Sigmoid colon (tissue), 7 donors: ENCODE data around the gene CILP2. TPM values are rescaled to one million over a fixed set of nuclear protein-coding genes. Genes with fewer than 3 reads are reported as not detected.

Experiments used
- DNase-seq: peaks from one replicate; pipeline ENCODE4 v3.0.0-alpha.2; 2019
- H3K27ac ChIP-seq, 4 donors: fragments of 200-600 bp; sonication (generic); one replicate each; pipeline ENCODE4 v1.5.1; 2016 to 2019; ENCODE audit warnings: mild to moderate bottlenecking in 1 of 4
- H3K27me3 ChIP-seq, 3 donors: fragments of 200-600 bp; sonication (generic); one replicate each; pipeline ENCODE4 v1.5.1; 2019; ENCODE audit warnings: mild to moderate bottlenecking in 1 of 3
- H3K36me3 ChIP-seq, 4 donors: fragments of 200-600 bp; sonication (generic); one replicate each; pipeline ENCODE4 v1.5.1; 2016 to 2019
- H3K4me1 ChIP-seq, 4 donors: fragments of 200-600 bp; sonication (generic); one replicate each; pipeline ENCODE4 v1.5.1; 2017 to 2019
- H3K4me3 ChIP-seq, 4 donors: fragments of 200-600 bp; sonication (generic); one replicate each; pipeline ENCODE4 v1.5.1; 2017 to 2019; ENCODE audit warnings: mild to moderate bottlenecking in 2 of 4, moderate library complexity in 1 of 4
- H3K9me3 ChIP-seq, 4 donors: fragments of 200-600 bp in 3 of 4; sonication (generic) in 3 of 4; one replicate each; pipeline versions ENCODE4 v1.5.1 to v1.6.1; 2013 to 2019
- CTCF ChIP-seq, 4 experiments: fragments of 450-650 bp in 3 of 4; fragments of 200-600 bp in 1 of 4; IDR thresholded peaks; one replicate each; pipeline ENCODE4 v1.5.1; 2016 to 2019; ENCODE audit warnings: antibody characterized with exemption in 4 of 4, mild to moderate bottlenecking in 3 of 4, moderate library complexity in 2 of 4
- EP300 ChIP-seq, 4 donors: sonication (generic); formaldehyde crosslinking; IDR thresholded peaks; one replicate each; pipeline ENCODE4 v1.6.1; 2017; ENCODE audit warnings: antibody characterized with exemption in 4 of 4
- POLR2A ChIP-seq, 2 donors: fragments of 450-650 bp; IDR thresholded peaks; one replicate each; pipeline ENCODE4 v1.6.1; 2016; ENCODE audit warnings: antibody characterized with exemption in 2 of 2, mild to moderate bottlenecking in 2 of 2, moderate library complexity in 2 of 2
- POLR2AphosphoS5 ChIP-seq, 4 donors: sonication (generic); formaldehyde crosslinking; IDR thresholded peaks; one replicate each; pipeline ENCODE4 v1.6.1; 2017; ENCODE audit warnings: antibody characterized with exemption in 4 of 4
- WGBS, 2 donors: extraction: QIAGEN DNeasy Blood & Tissue Kit; methylation state at CpG; one replicate each; pipeline ENCODE4 v1.1.7; 2013; 5-methylcytosine and 5-hydroxymethylcytosine counted together
- intact Hi-C: fragments of 100-400 bp; cut with DNase I; formaldehyde crosslinking; loops from one replicate; pipeline ENCODE4 v1.15.1; 2023
- polyA plus RNA-seq, 3 donors: library from polyadenylated mRNA; stranded (reverse); fragments of 200-250 nt; gene quantifications; one replicate each; pipeline ENCODE4 v1.2.3, GENCODE V29; 2013
- total RNA-seq, 4 donors: library from RNA; depleted of rRNA; stranded (reverse); fragments of >200 nt; gene quantifications; one replicate each; pipeline ENCODE4 v1.1.0, GENCODE V29; 2016
- donor health status: healthy with polysubstance abuse.
- donor health status: Bipolar disorder and iron deficiency.
- donor health status: healthy.

The CILP2 gene
- total and polyA plus RNA-seq, 7 donors: 0.16 to 0.29 TPM; not detected in 5

- intact Hi-C loops: no loop called here
- no peak overlapping the region for H3K4me3 ChIP-seq
Measured at GRCh38 chr19:19491321-19492025, 46.6 kb upstream of the CILP2 start.

GRCh38 chr19:19492026-19492610 is 45.9 kb upstream of the CILP2 start:
- Histone ChIP-seq H3K27ac (no peak overlapping the region), H3K4me1 (peaks cover 0 to 34% (median 30%) of the 10 kb centered on the region in 4 donors), H3K4me3 (no peak overlapping the region), H3K9me3 (no peaks in the 10 kb centered on the region), H3K27me3 (no peaks in the 10 kb centered on the region), H3K36me3 (peaks cover 20 to 52% (median 30%) of the 10 kb centered on the region in 4 donors)
- intact Hi-C loops: no loop called here
- 94% methylated on average over 21 of the region's 21 CpGs for WGBS, 2 donors
- TF ChIP-seq EP300 (IDR thresholded peaks at IDR 0.05) (no peak), POLR2AphosphoS5 (IDR thresholded peaks at IDR 0.05) (no peak), CTCF (IDR thresholded peaks at IDR 0.05) (no peak), POLR2A (IDR thresholded peaks at IDR 0.05) (no peak)
- no peak for DNase-seq

More at GRCh38 chr19:19491321-19492025, 46.6 kb upstream of the CILP2 start:
- H3K4me1 ChIP-seq: peaks cover 0 to 34% (median 30%) of the 10 kb centered on the region in 4 donors
- no peak for TF ChIP-seq POLR2AphosphoS5 (IDR thresholded peaks at IDR 0.05)
- TF ChIP-seq EP300 (IDR thresholded peaks at IDR 0.05): no peak
- TF ChIP-seq CTCF (IDR thresholded peaks at IDR 0.05): no peak
- TF ChIP-seq POLR2A (IDR thresholded peaks at IDR 0.05): no peak
- H3K27me3 ChIP-seq: no peaks in the 10 kb centered on the region
- H3K9me3 ChIP-seq: no peaks in the 10 kb centered on the region
- 90 to 93% methylated on average over 15 of the region's 15 CpGs for WGBS, 2 donors
- no peak overlapping the region for H3K27ac ChIP-seq
- DNase-seq: no peak
- H3K36me3 ChIP-seq: peaks cover 17 to 45% (median 26%) of the 10 kb centered on the region in 4 donors

- TF ChIP-seq CTCF (IDR thresholded peaks at IDR 0.05) (no peak), POLR2A (IDR thresholded peaks at IDR 0.05) (no peak), POLR2AphosphoS5 (IDR thresholded peaks at IDR 0.05) (no peak)
- 90 to 94% methylated on average over 15 of the region's 15 CpGs for WGBS, 2 donors
- no peak overlapping the region for H3K4me3 ChIP-seq
- no peak for DNase-seq
- no peaks in the 10 kb centered on the region for H3K9me3 ChIP-seq
- peaks cover 25 to 71% (median 40%) of the 10 kb centered on the region in 4 donors for H3K36me3 ChIP-seq
- no peak overlapping the region for H3K27ac ChIP-seq
- intact Hi-C loops: no loop called here
- peaks cover 0 to 18% (median 15%) of the 10 kb centered on the region in 4 donors for H3K4me1 ChIP-seq
- no peaks in the 10 kb centered on the region for H3K27me3 ChIP-seq
Measured at GRCh38 chr19:19493841-19494546, 44.1 kb upstream of the CILP2 start.

GRCh38 chr19:19495614-19496603 is 42.2 kb upstream of the CILP2 start:
- TF ChIP-seq CTCF (IDR thresholded peaks at IDR 0.05) (no peak), POLR2AphosphoS5 (IDR thresholded peaks at IDR 0.05) (no peak), POLR2A (IDR thresholded peaks at IDR 0.05) (no peak), EP300 (IDR thresholded peaks at IDR 0.05) (no peak)
- Histone ChIP-seq H3K4me1 (no peaks in the 10 kb centered on the region), H3K27me3 (no peaks in the 10 kb centered on the region), H3K9me3 (no peaks in the 10 kb centered on the region), H3K27ac (no peak overlapping the region), H3K4me3 (no peak overlapping the region), H3K36me3 (peaks cover 26 to 90% (median 54%) of the 10 kb centered on the region in 4 donors)
- WGBS, 2 donors: 95 to 96% methylated on average over 30 of the region's 30 CpGs
- DNase-seq: no peak
- intact Hi-C loops: no loop called here
